ENCODE measurements around the gene ELL2.
A peak's percentile ranks its signal among the peaks of the same experiment; 100 is the strongest.

Gene ELL2

GRCh38 chr5:95983080-95983479 lies 21.4 kb upstream of the ELL2 start:
- DNase-seq = no peak

- no peak for DNase-seq
These were observed 15.0 kb upstream of the ELL2 start for GRCh38 chr5:95976606-95977005.

GRCh38 chr5:95975703-95976102 lies 14.1 kb upstream of the ELL2 start:
- DNase-seq = no peak

- peak; percentile 92 for DNase-seq
These were observed 12.2 kb upstream of the ELL2 start for GRCh38 chr5:95973793-95974325.

- DNase-seq = no peak
These were observed 10.5 kb upstream of the ELL2 start for GRCh38 chr5:95972196-95972595.

GRCh38 chr5:95970359-95970704 lies 8.7 kb upstream of the ELL2 start:
- DNase-seq = no peak

GRCh38 chr5:95969651-95970358 lies 8.2 kb upstream of the ELL2 start:
- no peak for DNase-seq

GRCh38 chr5:95969055-95969454 lies 7.4 kb upstream of the ELL2 start:
- no peak for DNase-seq

GRCh38 chr5:95967236-95967635 lies 5.6 kb upstream of the ELL2 start:
- DNase-seq = no peak

GRCh38 chr5:95966005-95966404 lies 4.4 kb upstream of the ELL2 start:
- DNase-seq = no peak

GRCh38 chr5:95963650-95964410 lies 2.2 kb upstream of the ELL2 start:
- no peak for DNase-seq

- no peak for DNase-seq
These were observed 1.1 kb upstream of the ELL2 start for GRCh38 chr5:95962785-95963184.

- DNase-seq = no peak
These were observed 773 bp upstream of the ELL2 start for GRCh38 chr5:95962475-95962773.

- peak; percentile 90 for DNase-seq
These were observed 709 bp downstream of the ELL2 start for GRCh38 chr5:95960667-95961616.

- peak; percentile 64 for DNase-seq
These were observed 1.6 kb downstream of the ELL2 start for GRCh38 chr5:95959888-95960666.

GRCh38 chr5:95959051-95959887 lies 2.4 kb downstream of the ELL2 start:
- DNase-seq = peak; percentile 47

GRCh38 chr5:95958310-95959014 lies 3.2 kb downstream of the ELL2 start:
- DNase-seq = peak; percentile 47

- DNase-seq = no peak
These were observed 4.0 kb downstream of the ELL2 start for GRCh38 chr5:95957561-95958203.

GRCh38 chr5:95956900-95957293 lies 4.8 kb downstream of the ELL2 start:
- no peak for DNase-seq
